ENCODE results near the gene C7orf57. TPM values are rescaled to one million over a fixed set of nuclear protein-coding genes. Genes with fewer than 3 reads are reported as not detected.

Gene C7orf57
- total and polyA plus RNA-seq, 7 donors: not detected

GRCh38 chr7:48004032-48004431 lies 31.3 kb upstream of the C7orf57 start:
- TF ChIP-seq POLR2AphosphoS5 (IDR thresholded peaks at IDR 0.05) (no peak), CTCF (IDR thresholded peaks at IDR 0.05) (no peak), POLR2A (IDR thresholded peaks at IDR 0.05) (no peak), EP300 (IDR thresholded peaks at IDR 0.05) (no peak)
- DNase-seq: no peak
- Histone ChIP-seq H3K36me3 (no peaks in the 10 kb centered on the region), H3K9me3 (no peaks in the 10 kb centered on the region), H3K27me3 (no peaks in the 10 kb centered on the region), H3K4me1 (no peaks in the 10 kb centered on the region), H3K4me3 (no peak overlapping the region), H3K27ac (no peak overlapping the region)
- 56 to 60% methylated on average over 2 of the region's 2 CpGs for WGBS, 2 donors
- intact Hi-C loops (cut with DNase I): no loop called here

GRCh38 chr7:48004638-48005037 lies 30.7 kb upstream of the C7orf57 start:
- H3K9me3 ChIP-seq: no peaks in the 10 kb centered on the region
- H3K27ac ChIP-seq: no peak overlapping the region
- no peaks in the 10 kb centered on the region for H3K36me3 ChIP-seq
- 43 to 68% methylated on average over 5 of the region's 5 CpGs for WGBS, 2 donors
- H3K4me3 ChIP-seq: no peak overlapping the region
- H3K4me1 ChIP-seq: no peaks in the 10 kb centered on the region
- TF ChIP-seq POLR2AphosphoS5 (IDR thresholded peaks at IDR 0.05) (no peak), POLR2A (IDR thresholded peaks at IDR 0.05) (no peak), EP300 (IDR thresholded peaks at IDR 0.05) (no peak), CTCF (IDR thresholded peaks at IDR 0.05) (no peak)
- no peak for DNase-seq
- intact Hi-C loops (cut with DNase I): no loop called here
- no peaks in the 10 kb centered on the region for H3K27me3 ChIP-seq

- intact Hi-C loops (cut with DNase I): no loop called here
- TF ChIP-seq POLR2AphosphoS5 (IDR thresholded peaks at IDR 0.05): no peak
- TF ChIP-seq CTCF (IDR thresholded peaks at IDR 0.05): no peak
- no peak for TF ChIP-seq EP300 (IDR thresholded peaks at IDR 0.05)
- no peak for TF ChIP-seq POLR2A (IDR thresholded peaks at IDR 0.05)
- Histone ChIP-seq H3K4me3 (no peak overlapping the region), H3K27ac (no peak overlapping the region), H3K27me3 (no peaks in the 10 kb centered on the region), H3K9me3 (no peaks in the 10 kb centered on the region), H3K4me1 (peaks cover 0 to 8% (median 2%) of the 10 kb centered on the region in 4 donors), H3K36me3 (no peaks in the 10 kb centered on the region)
- no peak for DNase-seq
- 92 to 96% methylated on average over 6 of the region's 6 CpGs for WGBS, 2 donors
Observed at GRCh38 chr7:48006866-48007265, 28.5 kb upstream of the C7orf57 start.

- Histone ChIP-seq H3K4me3 (no peak overlapping the region), H3K27ac (no peak overlapping the region), H3K4me1 (peaks cover 0 to 15% (median 7%) of the 10 kb centered on the region in 4 donors), H3K9me3 (no peaks in the 10 kb centered on the region), H3K27me3 (no peaks in the 10 kb centered on the region), H3K36me3 (no peaks in the 10 kb centered on the region)
- 90 to 94% methylated on average over 4 of the region's 4 CpGs for whole genome bisulfite sequencing, 2 donors
- TF ChIP-seq POLR2AphosphoS5 (IDR thresholded peaks at IDR 0.05) (no peak), CTCF (IDR thresholded peaks at IDR 0.05) (no peak), EP300 (IDR thresholded peaks at IDR 0.05) (no peak), POLR2A (IDR thresholded peaks at IDR 0.05) (no peak)
- DNase-seq: no peak
- intact Hi-C loops (cut with DNase I): no loop called here
Observed at GRCh38 chr7:48009257-48009656, 26.1 kb upstream of the C7orf57 start.

GRCh38 chr7:48009954-48010353 lies 25.4 kb upstream of the C7orf57 start:
- WGBS, 2 donors: 93% methylated on average over 4 of the region's 4 CpGs
- Histone ChIP-seq H3K9me3 (no peaks in the 10 kb centered on the region), H3K4me3 (no peak overlapping the region), H3K4me1 (peaks cover 0 to 15% (median 7%) of the 10 kb centered on the region in 4 donors), H3K36me3 (no peaks in the 10 kb centered on the region), H3K27me3 (no peaks in the 10 kb centered on the region), H3K27ac (no peak overlapping the region)
- DNase-seq: no peak
- intact Hi-C loops (cut with DNase I): no loop called here
- no peak for TF ChIP-seq POLR2A (IDR thresholded peaks at IDR 0.05)
- no peak for TF ChIP-seq EP300 (IDR thresholded peaks at IDR 0.05)
- TF ChIP-seq POLR2AphosphoS5 (IDR thresholded peaks at IDR 0.05): no peak
- TF ChIP-seq CTCF (IDR thresholded peaks at IDR 0.05): no peak

Data from sigmoid colon (tissue), 7 donors.